Ishikawa (cell line): ENCODE measurements around the gene IL1RN.

Source experiments
- CEBPB ChIP-seq: IDR thresholded peaks from 2 replicates; pipeline ENCODE4 v1.6.1; 2012
- CREB1 ChIP-seq: IDR thresholded peaks from 2 replicates; pipeline ENCODE4 v1.6.1; 2012; ENCODE audit warnings: low read depth
- EGR1 ChIP-seq: IDR thresholded peaks from 2 replicates; pipeline ENCODE4 v1.6.1; 2012
- EP300 ChIP-seq: IDR thresholded peaks from 2 replicates; pipeline ENCODE4 v1.6.1; 2012; ENCODE audit warnings: borderline replicate concordance
- FOXM1 ChIP-seq: IDR thresholded peaks from 2 replicates; pipeline ENCODE4 v1.6.1; 2012; ENCODE audit warnings: low read depth, borderline replicate concordance
- MAX ChIP-seq: IDR thresholded peaks from 2 replicates; pipeline ENCODE4 v1.6.1; 2012
- NFIC ChIP-seq: IDR thresholded peaks from 2 replicates; pipeline ENCODE4 v1.6.1; 2012
- RAD21 ChIP-seq: IDR thresholded peaks from 2 replicates; pipeline ENCODE4 v1.6.1; 2012; ENCODE audit warnings: low read depth
- REST ChIP-seq: IDR thresholded peaks from 2 replicates; pipeline ENCODE4 v1.6.1; 2012; ENCODE audit warnings: low read depth, mild to moderate bottlenecking
- TAF1 ChIP-seq: IDR thresholded peaks from 2 replicates; pipeline ENCODE4 v1.6.1; 2012; ENCODE audit warnings: low read depth, mild to moderate bottlenecking
- TCF12 ChIP-seq: IDR thresholded peaks from 2 replicates; pipeline ENCODE4 v1.6.1; 2012; ENCODE audit warnings: low read depth
- TEAD4 ChIP-seq: IDR thresholded peaks from 2 replicates; pipeline ENCODE4 v1.6.1; 2012
- USF1 ChIP-seq: IDR thresholded peaks from 2 replicates; pipeline ENCODE4 v1.6.1; 2012
- YY1 ChIP-seq: IDR thresholded peaks from 2 replicates; pipeline ENCODE4 v1.6.1; 2012; ENCODE audit warnings: low read depth
- ZBTB7A ChIP-seq: IDR thresholded peaks from 2 replicates; pipeline ENCODE4 v1.6.1; 2012; ENCODE audit warnings: low read depth

Gene IL1RN

GRCh38 chr2:113164930-113165585 is 37.7 kb downstream of the IL1RN start:
- no peak for TF ChIP-seq TAF1
- TF ChIP-seq YY1 = no peak
- no peak for TF ChIP-seq TEAD4
- no peak for TF ChIP-seq ZBTB7A
- TF ChIP-seq TCF12 = no peak
- no peak for TF ChIP-seq CEBPB

DNA sequence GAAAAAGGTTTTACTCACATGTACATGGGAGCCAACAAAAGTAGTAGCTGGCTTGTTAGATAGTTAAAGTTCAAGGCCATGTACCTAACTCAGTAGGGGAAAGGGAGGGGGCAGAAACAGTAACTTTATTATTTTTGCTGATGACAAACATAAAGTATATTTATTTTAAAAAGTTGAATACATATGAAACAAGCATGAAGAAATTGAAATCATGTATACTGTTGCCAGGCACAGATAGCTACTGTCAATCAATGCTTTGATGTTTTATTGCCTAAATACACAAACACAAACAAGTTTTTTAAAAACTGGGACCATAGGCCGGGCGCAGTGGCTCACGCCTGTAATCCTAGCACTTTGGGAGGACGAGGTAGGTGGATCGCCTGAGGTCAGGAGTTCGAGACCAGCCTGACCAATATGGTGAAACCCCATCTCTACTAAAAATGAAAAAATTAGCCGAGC is 38.8 kb downstream of the IL1RN start:
- TF ChIP-seq CREB1 (no peak), TCF12 (no peak), CEBPB (no peak), EGR1 (no peak), RAD21 (no peak), MAX (no peak), EP300 (no peak), REST (no peak), NFIC (no peak), YY1 (no peak), FOXM1 (no peak), ZBTB7A (no peak), USF1 (no peak)

GRCh38 chr2:113167115-113167932 is 39.9 kb downstream of the IL1RN start:
- TF ChIP-seq EP300 (no peak), ZBTB7A (no peak), TCF12 (no peak), RAD21 (no peak), TEAD4 (no peak), CREB1 (no peak), CEBPB (no peak), TAF1 (no peak), EGR1 (no peak), NFIC (no peak)

DNA sequence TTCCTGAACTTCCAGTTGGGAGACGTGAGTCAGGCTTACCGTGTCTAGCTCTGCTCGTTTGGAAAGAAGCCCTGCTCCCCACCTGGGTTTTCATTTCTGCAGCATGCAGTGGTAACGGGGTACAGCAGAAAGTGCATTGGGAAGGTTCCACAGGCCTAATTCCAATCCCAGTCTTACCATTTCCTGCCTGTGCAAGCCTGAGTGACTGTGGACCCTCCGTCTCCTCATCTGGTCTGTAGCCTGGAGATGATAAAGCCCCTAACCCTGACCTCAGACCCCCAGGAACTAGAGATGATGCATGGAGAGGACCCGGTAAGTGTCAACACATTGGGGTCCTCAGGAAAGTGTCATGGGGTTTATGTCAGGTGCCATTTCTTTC is 40.6 kb downstream of the IL1RN start:
- TF ChIP-seq CEBPB (no peak), RAD21 (no peak), ZBTB7A (no peak), USF1 (no peak), EP300 (no peak), TEAD4 (no peak), TCF12 (no peak), CREB1 (no peak), REST (no peak), FOXM1 (no peak), EGR1 (no peak), YY1 (no peak), NFIC (no peak), MAX (no peak), TAF1 (no peak)

GRCh38 chr2:113169002-113169530 is 41.7 kb downstream of the IL1RN start:
- no peak for TF ChIP-seq MAX
- TF ChIP-seq TAF1 = no peak
- TF ChIP-seq FOXM1 = no peak
- TF ChIP-seq USF1 = no peak
- TF ChIP-seq RAD21 = no peak
- no peak for TF ChIP-seq CREB1
- TF ChIP-seq REST = no peak
- no peak for TF ChIP-seq TEAD4
- TF ChIP-seq ZBTB7A = no peak
- no peak for TF ChIP-seq TCF12
- no peak for TF ChIP-seq EP300
- TF ChIP-seq YY1 = no peak
- TF ChIP-seq CEBPB = no peak
- TF ChIP-seq EGR1 = no peak
- TF ChIP-seq NFIC = no peak
